SU-DHL-6 (cell line): ENCODE data around the gene SFXN1.

Experiments
- EZH2phosphoT487 ChIP-seq: fragments of 200-600 bp; sonication (generic), shearing (Covaris generic); conservative IDR thresholded peaks from 2 replicates; pipeline ENCODE4 v1.6.1; 2018; ENCODE audit warnings: mild to moderate bottlenecking, antibody characterized with exemption, low read length, moderate library complexity, mixed read lengths
- TF ChIP-seq, protein P1 (sequence below): fragments of 200-600 bp; sonication (generic); IDR thresholded peaks from one replicate; pipeline ENCODE4 v1.5.1; 2017; ENCODE audit warnings: antibody characterized with exemption, mild to moderate bottlenecking, low read length, moderate library complexity; ENCODE audit not compliant: insufficient read depth, poor library complexity, severe bottlenecking

DNA sequence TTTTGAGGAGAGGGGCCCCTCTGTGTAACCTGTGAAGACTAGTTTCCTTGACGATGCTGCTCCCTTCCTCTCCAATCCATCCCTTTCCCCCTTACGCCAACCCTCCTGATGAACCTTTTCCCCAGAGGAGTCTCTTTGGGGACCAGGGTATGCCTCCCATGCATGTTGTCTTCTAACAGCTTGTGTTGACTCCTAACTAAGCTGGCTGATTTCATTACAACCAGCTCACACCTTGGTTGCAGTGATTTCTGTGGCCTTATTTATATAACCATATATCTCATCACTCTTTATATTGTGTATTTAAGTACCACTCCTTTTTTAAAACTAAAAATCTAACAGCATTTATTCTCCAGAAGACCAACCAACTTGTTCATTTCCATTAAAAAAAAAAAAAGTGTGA, 42.5 kb downstream of the SFXN1 start:
- TF ChIP-seq, protein P1, sequence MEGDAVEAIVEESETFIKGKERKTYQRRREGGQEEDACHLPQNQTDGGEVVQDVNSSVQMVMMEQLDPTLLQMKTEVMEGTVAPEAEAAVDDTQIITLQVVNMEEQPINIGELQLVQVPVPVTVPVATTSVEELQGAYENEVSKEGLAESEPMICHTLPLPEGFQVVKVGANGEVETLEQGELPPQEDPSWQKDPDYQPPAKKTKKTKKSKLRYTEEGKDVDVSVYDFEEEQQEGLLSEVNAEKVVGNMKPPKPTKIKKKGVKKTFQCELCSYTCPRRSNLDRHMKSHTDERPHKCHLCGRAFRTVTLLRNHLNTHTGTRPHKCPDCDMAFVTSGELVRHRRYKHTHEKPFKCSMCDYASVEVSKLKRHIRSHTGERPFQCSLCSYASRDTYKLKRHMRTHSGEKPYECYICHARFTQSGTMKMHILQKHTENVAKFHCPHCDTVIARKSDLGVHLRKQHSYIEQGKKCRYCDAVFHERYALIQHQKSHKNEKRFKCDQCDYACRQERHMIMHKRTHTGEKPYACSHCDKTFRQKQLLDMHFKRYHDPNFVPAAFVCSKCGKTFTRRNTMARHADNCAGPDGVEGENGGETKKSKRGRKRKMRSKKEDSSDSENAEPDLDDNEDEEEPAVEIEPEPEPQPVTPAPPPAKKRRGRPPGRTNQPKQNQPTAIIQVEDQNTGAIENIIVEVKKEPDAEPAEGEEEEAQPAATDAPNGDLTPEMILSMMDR, result no peak
- TF ChIP-seq EZH2phosphoT487, result no peak
